ENCODE results near the gene DALRD3.

DALRD3 gene

DNA sequence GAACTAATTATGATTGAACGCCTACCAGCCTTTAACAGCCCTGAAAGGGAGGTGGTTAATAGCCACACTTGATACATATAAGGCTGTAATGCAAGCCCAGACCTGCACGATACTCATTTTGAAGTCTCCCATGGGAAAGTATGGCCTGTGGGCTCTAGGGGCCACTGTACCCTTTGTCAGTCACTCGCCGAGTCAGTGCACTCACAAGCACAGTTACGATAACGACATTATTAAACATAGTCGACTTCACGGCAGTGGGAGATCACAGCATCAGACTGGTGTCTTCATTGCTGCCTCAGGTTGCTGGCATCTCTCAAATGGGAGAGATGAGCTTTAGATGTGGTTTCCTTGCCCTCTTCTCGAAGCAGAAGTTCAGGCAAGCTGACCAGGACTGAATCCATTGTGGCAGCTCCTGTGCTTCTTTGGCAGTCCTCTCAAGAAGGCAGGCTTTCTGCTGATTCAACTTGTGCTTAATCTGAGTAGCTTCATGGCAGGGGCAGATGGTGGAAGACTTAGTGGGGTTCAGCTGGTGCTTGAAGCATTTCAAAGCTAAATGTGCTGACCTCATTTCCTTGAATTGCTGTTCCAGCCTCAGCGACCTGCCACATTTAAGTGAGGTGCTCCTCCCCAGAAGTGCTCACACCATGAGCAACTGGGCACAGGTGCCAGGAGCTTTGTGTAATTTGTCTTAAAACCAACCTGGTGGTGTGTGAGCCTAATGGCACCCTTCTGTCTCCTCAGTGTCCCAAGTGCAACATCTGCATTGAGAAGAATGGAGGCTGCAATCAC lies 44.1 kb downstream of the DALRD3 start:
- no peak for DNase-seq

DNA sequence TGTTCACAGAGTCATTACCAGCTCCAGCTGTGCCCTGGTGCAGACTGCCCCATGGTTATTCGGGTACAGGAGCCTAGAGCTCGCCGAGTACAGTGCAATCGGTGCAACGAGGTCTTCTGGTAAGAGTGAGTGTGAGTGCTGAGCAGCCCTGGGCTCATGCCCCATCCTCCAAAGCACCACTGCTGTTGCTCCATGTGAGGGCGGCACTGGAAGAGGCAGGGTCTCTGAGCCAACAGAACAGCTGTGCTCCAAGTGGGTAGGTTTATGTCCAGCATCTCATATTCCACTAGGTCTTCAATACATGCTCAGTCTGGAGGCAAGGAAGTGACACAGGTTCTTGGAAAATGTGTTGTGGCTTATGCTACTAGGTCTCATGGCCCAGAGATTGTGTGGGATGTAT lies 47.8 kb downstream of the DALRD3 start:
- DNase-seq, result no peak

DNA sequence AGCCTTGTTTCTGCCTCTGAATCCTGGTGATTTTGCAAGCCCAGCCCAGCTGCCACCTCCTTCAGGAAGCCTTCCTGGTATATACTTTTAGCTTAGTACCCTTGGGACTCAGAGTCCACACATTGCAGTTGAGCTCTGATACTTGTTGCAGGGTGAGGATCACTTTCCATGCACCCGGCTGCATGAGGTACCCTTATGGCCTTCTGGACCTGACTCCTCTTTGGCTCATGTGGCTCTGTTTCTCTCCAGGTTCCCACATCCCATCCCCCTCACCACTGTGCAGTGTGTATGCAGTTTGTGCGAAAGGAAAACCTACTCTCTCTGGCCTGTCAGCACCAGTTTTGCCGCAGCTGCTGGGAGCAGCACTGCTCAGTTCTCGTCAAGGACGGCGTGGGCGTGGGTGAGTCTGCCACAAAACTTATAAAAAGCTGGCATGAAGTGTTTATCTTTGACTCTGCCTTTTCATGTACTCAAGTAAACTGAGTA lies 51.5 kb downstream of the DALRD3 start:
- DNase-seq, result no peak

DNA sequence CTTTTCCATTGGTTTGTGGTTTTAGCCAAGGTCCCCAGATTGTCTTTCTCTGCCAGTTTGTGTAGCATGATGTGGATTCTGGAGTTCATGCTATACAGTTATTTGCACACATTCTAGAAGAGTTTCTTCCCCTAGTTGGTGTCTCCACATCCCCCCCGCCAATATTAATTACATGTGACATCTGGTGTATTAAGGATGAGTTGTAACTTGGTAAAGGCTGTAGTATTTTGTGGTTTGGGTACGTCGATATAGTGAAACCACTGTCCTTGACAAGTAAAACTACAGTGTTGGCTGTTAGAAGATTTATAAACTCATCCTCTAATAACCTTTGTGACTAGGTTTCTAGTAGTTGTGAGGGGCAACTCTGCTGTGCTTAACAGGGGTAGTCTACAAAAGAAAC lies 52.0 kb downstream of the DALRD3 start:
- DNase-seq, result no peak

Data from NCI-H1105 (cell line).